IMR-90 (cell line): ENCODE results near the gene FAM118A. TPM values are rescaled to one million over a fixed set of nuclear protein-coding genes. Genes with fewer than 3 reads are reported as not detected.

Experiments
- ATAC-seq: fragments of 200-7000 bp; cut with Tn5 transposase; 2 replicates; pipeline ENCODE4 v1.9.1; 2020; ENCODE audit warnings: low read depth, mild to moderate bottlenecking, moderate library complexity
- BruUV-seq: library from RNA; stranded (reverse); fragments of 400-500 nt; replicated peaks from 2 replicates; lab custom pipeline; 2021; lab: Mats Ljungman, UMichigan
- CTCF ChIA-PET: fragments of 300-600 bp; formaldehyde crosslinking; extraction: SDS; loops from one replicate; lab custom pipeline; 2021; ENCODE audit warnings: antibody characterized with exemption; lab: Yijun Ruan, JAX
- POLR2A ChIA-PET: fragments of 300-600 bp; sonication (Branson Sonifier 250); formaldehyde crosslinking; loops from one replicate; lab custom pipeline; 2022; ENCODE audit warnings: antibody characterized with exemption; ENCODE audit not compliant: unreplicated experiment; lab: Charles Lee
- DNase-seq: peaks from one replicate; pipeline ENCODE4 v3.0.0; 2013
- H2AFZ ChIP-seq: replicated peaks from 2 replicates; pipeline ENCODE3; 2013; ENCODE audit warnings: low read length, mild to moderate bottlenecking; ENCODE audit not compliant: poor library complexity
- H2AK5ac ChIP-seq: 2 replicates; pipeline ENCODE4 v1.6.1; 2013; ENCODE audit warnings: low read depth, low read length, inconsistent platforms
- H2AK9ac ChIP-seq: replicated peaks from 2 replicates; pipeline ENCODE3; 2013; ENCODE audit warnings: mild to moderate bottlenecking, low read depth, low read length, moderate library complexity; ENCODE audit not compliant: poor library complexity
- H2BK120ac ChIP-seq: 2 replicates; pipeline ENCODE4 v1.6.1; 2013; ENCODE audit warnings: low read depth, low read length, inconsistent platforms
- H2BK15ac ChIP-seq: 3 replicates; pipeline ENCODE4 v1.6.1; 2013; ENCODE audit warnings: low read depth, low read length, inconsistent platforms
- H2BK20ac ChIP-seq: 2 replicates; pipeline ENCODE4 v1.6.1; 2013; ENCODE audit warnings: low read depth, mild to moderate bottlenecking, inconsistent platforms, low read length, moderate library complexity
- H2BK5ac ChIP-seq: 2 replicates; pipeline ENCODE4 v1.6.1; 2013; ENCODE audit warnings: mild to moderate bottlenecking, low read depth, low read length, inconsistent platforms; ENCODE audit not compliant: poor library complexity, severe bottlenecking
- H3K14ac ChIP-seq: replicated peaks from 2 replicates; pipeline ENCODE4 v1.6.1; 2013; ENCODE audit warnings: low read depth, low read length, inconsistent platforms
- H3K18ac ChIP-seq: 2 replicates; pipeline ENCODE4 v1.6.1; 2013; ENCODE audit warnings: low read depth, low read length, control low read depth
- H3K23ac ChIP-seq: 2 replicates; pipeline ENCODE4 v1.6.1; 2013; ENCODE audit warnings: low read depth, low read length, inconsistent platforms
- H3K27ac ChIP-seq: 2 replicates; pipeline ENCODE4 v1.5.1; 2013; ENCODE audit warnings: mild to moderate bottlenecking, control low read depth, low read length; ENCODE audit not compliant: insufficient read depth
- H3K27me3 ChIP-seq: 2 replicates; pipeline ENCODE4 v1.6.1; 2013; ENCODE audit warnings: low read length; ENCODE audit not compliant: control insufficient read depth, insufficient read depth
- H3K36me3 ChIP-seq: 2 replicates; pipeline ENCODE4 v1.6.1; 2013; ENCODE audit warnings: low read length, mixed read lengths; ENCODE audit not compliant: control insufficient read depth, insufficient read depth
- H3K4ac ChIP-seq: 2 replicates; pipeline ENCODE4 v1.6.1; 2013; ENCODE audit warnings: low read depth, low read length, inconsistent platforms
- H3K4me1 ChIP-seq: 2 replicates; pipeline ENCODE4 v1.6.1; 2013; ENCODE audit warnings: low read length, mixed read lengths; ENCODE audit not compliant: control insufficient read depth, insufficient read depth
- H3K4me2 ChIP-seq: 2 replicates; pipeline ENCODE4 v1.6.1; 2013; ENCODE audit warnings: low read depth, mild to moderate bottlenecking, control low read depth, low read length, moderate library complexity
- H3K4me3 ChIP-seq: 2 replicates; pipeline ENCODE4 v1.5.1; 2013; ENCODE audit warnings: low read depth, mild to moderate bottlenecking, control low read depth, low read length, moderate library complexity; ENCODE audit not compliant: insufficient read depth
- H3K56ac ChIP-seq: 2 replicates; pipeline ENCODE4 v1.6.1; 2013; ENCODE audit warnings: low read length, inconsistent platforms; ENCODE audit not compliant: insufficient read depth; ENCODE audit errors: extremely low read depth
- H3K79me1 ChIP-seq, 2 experiments: 2 replicates each; pipeline ENCODE4 v1.6.1; 2013; ENCODE audit warnings: low read length in 2 of 2, inconsistent platforms in 1 of 2, low read depth in 1 of 2
- H3K9ac ChIP-seq: 2 replicates; pipeline ENCODE4 v1.6.1; 2013; ENCODE audit warnings: low read depth, low read length, control low read depth
- H3K9me1 ChIP-seq: 2 replicates; pipeline ENCODE4 v1.6.1; 2013; ENCODE audit warnings: low read length, inconsistent platforms; ENCODE audit not compliant: insufficient read depth
- H3K9me3 ChIP-seq: 2 replicates; pipeline ENCODE4 v1.6.1; 2013; ENCODE audit warnings: low read length; ENCODE audit not compliant: control insufficient read depth, insufficient read depth
- H4K20me1 ChIP-seq: 2 replicates; pipeline ENCODE4 v1.6.1; 2013; ENCODE audit warnings: low read length, inconsistent platforms; ENCODE audit not compliant: insufficient read depth
- H4K5ac ChIP-seq: 2 replicates; pipeline ENCODE4 v1.6.1; 2013; ENCODE audit warnings: mild to moderate bottlenecking, low read depth, low read length, control low read depth
- H4K8ac ChIP-seq, 2 experiments: 2 replicates each; pipeline ENCODE4 v1.6.1; 2013; ENCODE audit warnings: low read depth in 2 of 2, low read length in 2 of 2, control low read depth in 1 of 2, inconsistent platforms in 1 of 2
- H4K91ac ChIP-seq: 2 replicates; pipeline ENCODE4 v1.6.1; 2013; ENCODE audit warnings: low read depth, low read length, inconsistent platforms; ENCODE audit not compliant: insufficient read depth
- CEBPB ChIP-seq: IDR thresholded peaks from 2 replicates; pipeline ENCODE4 v1.6.1; 2012; ENCODE audit warnings: low read depth, low read length, improper control_type of control experiment
- WGBS, 2 experiments: methylation state at CpG; one replicate each; pipeline versions ENCODE4 v1.1.5 to v1.1.7; 2013; ENCODE audit warnings: missing lambda C conversion rate in 2 of 2; ENCODE audit not compliant: insufficient read length in 1 of 2; ENCODE audit errors: extremely low coverage in 2 of 2; 5-methylcytosine and 5-hydroxymethylcytosine counted together
- dilution Hi-C: fragments of 300-500 bp; cut with HindIII; formaldehyde crosslinking; loops from one replicate; pipeline ENCODE4 v1.14.3; 2018; ENCODE audit warnings: low sequenced_read_pairs; ENCODE audit not compliant: unreplicated experiment
- in situ Hi-C: fragments of 300-500 bp; cut with MboI; formaldehyde crosslinking; loops from 3 replicates; pipeline ENCODE4 v1.14.3; 2019; ENCODE audit warnings: low sequenced_read_pairs, inconsistent platforms, mixed read lengths
- intact Hi-C: fragments of 100-400 bp; cut with micrococcal nuclease; formaldehyde crosslinking; loops from 2 replicates; pipeline ENCODE4 v1.10.0; 2022
- polyA plus RNA-seq, 3 experiments: library from polyadenylated mRNA; depleted of rRNA; stranded (reverse); fragments of >200 nt; gene quantifications; 2 replicates each; pipeline ENCODE4 v1.2.3, GENCODE V29; 2012; ENCODE audit warnings: low replicate concordance in 1 of 3
- total RNA-seq: library from RNA; depleted of rRNA; stranded (reverse); fragments of >200 nt; gene quantifications from 2 replicates; pipeline ENCODE4 v1.2.3, GENCODE V29; 2012

FAM118A gene
- total and polyA plus RNA-seq, 2 of the 4 experiments (the other 2 are of a cell fraction) = 20.6 to 95.6 TPM

- Histone ChIP-seq H3K27me3 (no peaks in the 10 kb centered on the region), H2BK20ac (no peak overlapping the region), H3K4ac (no peak overlapping the region), H2AFZ (no peak overlapping the region), H3K27ac (no peak overlapping the region), H3K4me2 (no peak overlapping the region), H3K79me1 (peaks cover 5 to 17% of the 10 kb centered on the region in 2 experiments; a peak in 3 of 4 replicates), H3K9ac (no peak overlapping the region), H3K23ac (no peak overlapping the region), H3K56ac (no peak overlapping the region), H2BK5ac (no peak overlapping the region), H3K4me1 (peaks cover 13% of the 10 kb centered on the region), H3K9me3 (no peaks in the 10 kb centered on the region), H3K4me3 (no peak overlapping the region), H2AK5ac (no peak overlapping the region), H4K91ac (no peak overlapping the region), H2BK120ac (no peak overlapping the region), H2AK9ac (no peak overlapping the region), H4K8ac (no peak overlapping the region), H4K5ac (no peak overlapping the region), H3K18ac (no peak overlapping the region), H3K14ac (no peak overlapping the region), H3K9me1 (0 out of 2 replicates have a peak, but pooled peaks cover 6% of the 10 kb centered on the region), H2BK15ac (no peak overlapping the region), H3K36me3 (no peaks in the 10 kb centered on the region), H4K20me1 (peaks cover 4% of the 10 kb centered on the region; the same call in 1 of the 2 replicates)
- dilution Hi-C loops (no loop called here), intact Hi-C loops (no loop called here), in situ Hi-C loops (no loop called here)
- 100% methylated on average over 3 of the region's 9 CpGs; no CpG with 5 or more reads in 1 of the 2 experiments for WGBS, 2 experiments
- CTCF ChIA-PET = no interaction called here
- no TSS peak for BruUV-seq
- ATAC-seq (no peak), DNase-seq (no peak)
- POLR2A ChIA-PET = no interaction called here
- TF ChIP-seq CEBPB = no peak
Observed at GRCh38 chr22:45306139-45306538, 3.6 kb upstream of the FAM118A start.
